Activated CD8-positive, alpha-beta T cell treated with anti-CD3 and anti-CD28 coated beads for 36 hours (primary cell): ENCODE measurements around the gene CYP26B1. TPM values are rescaled to one million over a fixed set of nuclear protein-coding genes. Genes with fewer than 3 reads are reported as not detected.

Experiments
- ATAC-seq: fragments of 200-7000 bp; cut with Tn5 transposase; one replicate; pipeline ENCODE4 v1.10.0; 2021; ENCODE audit warnings: mild to moderate bottlenecking, moderate library complexity
- CTCF ChIA-PET: fragments of 350-600 bp; sonication (Branson Sonifier 250); formaldehyde crosslinking; loops from one replicate; lab custom pipeline; 2021; ENCODE audit warnings: antibody characterized with exemption; lab: Charles Lee
- POLR2A ChIA-PET: fragments of 350-600 bp; sonication (Branson Sonifier 250); formaldehyde crosslinking; loops from one replicate; lab custom pipeline; 2021; ENCODE audit warnings: antibody characterized with exemption; lab: Charles Lee
- DNase-seq: peaks from one replicate; pipeline ENCODE4 v3.0.0-alpha.2; 2020
- H3K27ac Mint-ChIP-seq: one replicate; pipeline ENCODE4 v1.8.0; 2021; ENCODE audit warnings: mild to moderate bottlenecking, mixed read lengths
- H3K27me3 Mint-ChIP-seq: one replicate; pipeline ENCODE4 v1.8.0; 2021; ENCODE audit warnings: mixed read lengths
- H3K36me3 Mint-ChIP-seq: one replicate; pipeline ENCODE4 v1.8.0; 2021; ENCODE audit warnings: low read depth, mixed read lengths
- H3K4me1 Mint-ChIP-seq: one replicate; pipeline ENCODE4 v1.8.0; 2021; ENCODE audit warnings: low read depth, mixed read lengths
- H3K4me3 Mint-ChIP-seq: one replicate; pipeline ENCODE4 v1.8.0; 2021; ENCODE audit warnings: mild to moderate bottlenecking, moderate library complexity, mixed read lengths
- H3K9me3 Mint-ChIP-seq: one replicate; pipeline ENCODE4 v1.8.0; 2021; ENCODE audit warnings: mixed read lengths
- CTCF ChIP-seq: fragments of 200-600 bp; IDR thresholded peaks from one replicate; pipeline ENCODE4 v1.8.0; 2022; ENCODE audit warnings: antibody characterized with exemption, mild to moderate bottlenecking
- intact Hi-C: fragments of 100-400 bp; cut with micrococcal nuclease; formaldehyde crosslinking; loops from one replicate; pipeline ENCODE4 v1.10.0; 2022
- total RNA-seq, 2 experiments: library from RNA; stranded (reverse); gene quantifications; one replicate each; pipeline ENCODE4 v1.2.3, GENCODE V29; 2021

Gene CYP26B1
- total RNA-seq, 2 experiments from 2014 or later: not detected

- POLR2A ChIA-PET: no interaction called here
Observed at GRCh38 chr2:72131371-72131891, 16.2 kb downstream of the CYP26B1 start.

GRCh38 chr2:72130659-72131360, 16.9 kb downstream of the CYP26B1 start:
- H3K27me3 Mint-ChIP-seq: peaks cover 7% of the 10 kb centered on the region
- H3K4me3 Mint-ChIP-seq: no peak overlapping the region
- DNase-seq (no peak), ATAC-seq (no peak)
- no peak overlapping the region for H3K27ac Mint-ChIP-seq
- POLR2A ChIA-PET: no interaction called here
- no peaks in the 10 kb centered on the region for H3K9me3 Mint-ChIP-seq
- no peaks in the 10 kb centered on the region for H3K36me3 Mint-ChIP-seq
- intact Hi-C loops: no loop called here
- no peaks in the 10 kb centered on the region for H3K4me1 Mint-ChIP-seq
- CTCF ChIA-PET: no interaction called here
- no peak for TF ChIP-seq CTCF

More at GRCh38 chr2:72131371-72131891, 16.2 kb downstream of the CYP26B1 start:
- intact Hi-C loops: no loop called here
- TF ChIP-seq CTCF: no peak
- Mint-ChIP-seq H3K27ac (no peak overlapping the region), H3K36me3 (no peaks in the 10 kb centered on the region), H3K4me1 (no peaks in the 10 kb centered on the region), H3K9me3 (no peaks in the 10 kb centered on the region), H3K4me3 (no peak overlapping the region), H3K27me3 (peaks cover 4% of the 10 kb centered on the region)
- no peak for DNase-seq
- CTCF ChIA-PET: no interaction called here
- ATAC-seq: no peak

- ATAC-seq (no peak), DNase-seq (no peak)
- CTCF ChIA-PET: interaction anchor here (0.7 kb wide), 1 partner anchor 13 kb away, joined by 3 read pairs; no protein-coding TSS in a partner anchor
- Mint-ChIP-seq H3K36me3 (no peaks in the 10 kb centered on the region), H3K27me3 (peaks cover 7% of the 10 kb centered on the region), H3K9me3 (no peaks in the 10 kb centered on the region), H3K4me1 (no peaks in the 10 kb centered on the region), H3K27ac (no peak overlapping the region), H3K4me3 (no peak overlapping the region)
- POLR2A ChIA-PET: no interaction called here
- intact Hi-C loops: no loop called here
- no peak for TF ChIP-seq CTCF
Observed at GRCh38 chr2:72129681-72130340, 17.9 kb downstream of the CYP26B1 start.

- ChIA-PET CTCF (interaction anchor here (2.5 kb wide), 1 partner anchor 9 kb away, joined by 8 read pairs; no protein-coding TSS in a partner anchor), POLR2A (no interaction called here)
- peaks cover 7% of the 10 kb centered on the region for H3K27me3 Mint-ChIP-seq
- DNase-seq (no peak), ATAC-seq (no peak)
- TF ChIP-seq CTCF: no peak
- H3K4me1 Mint-ChIP-seq: no peaks in the 10 kb centered on the region
- no peaks in the 10 kb centered on the region for H3K9me3 Mint-ChIP-seq
- intact Hi-C loops: no loop called here
- no peaks in the 10 kb centered on the region for H3K36me3 Mint-ChIP-seq
- H3K27ac Mint-ChIP-seq: no peak overlapping the region
- no peak overlapping the region for H3K4me3 Mint-ChIP-seq
Observed at GRCh38 chr2:72128843-72129227, 18.8 kb downstream of the CYP26B1 start.
